ENCODE data around the gene LIPA. TPM values are rescaled to one million over a fixed set of nuclear protein-coding genes. Genes with fewer than 3 reads are reported as not detected.

LIPA gene
- total RNA-seq, 2 experiments from 2014 or later, result 8.9 to 19.4 TPM

DNA sequence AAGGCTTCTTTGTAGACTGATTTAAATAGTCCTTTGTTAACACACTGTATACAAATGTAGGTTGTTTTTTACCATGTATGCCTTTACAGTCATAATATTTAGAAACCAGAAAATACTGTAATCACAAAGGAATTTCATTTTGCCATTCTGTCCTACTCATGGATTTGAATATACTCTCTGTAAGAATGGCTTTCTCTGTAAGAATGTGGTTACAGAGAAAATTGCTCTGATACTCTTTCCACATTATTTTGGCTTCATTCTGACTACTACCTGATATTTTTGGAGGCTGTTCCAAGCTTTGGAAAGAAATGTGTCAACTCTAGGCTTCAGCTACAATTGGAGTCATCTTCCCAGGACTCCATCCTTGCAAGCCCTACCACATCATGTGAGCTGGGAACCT is 68.0 kb downstream of the LIPA start:
- ChIA-PET CTCF (ENCODE audit: unreplicated experiment) (no interaction called here), POLR2A (no interaction called here)
- no peaks in the 10 kb centered on the region for H3K9me2 ChIP-seq (ENCODE audit: insufficient read depth, low read length)
- no peaks in the 10 kb centered on the region for H3K79me2 ChIP-seq (ENCODE audit: insufficient read depth, low read depth, low read length)
- H2AFZ ChIP-seq (ENCODE audit: low read length), result no peak overlapping the region
- no peak overlapping the region for H3K27ac ChIP-seq (ENCODE audit: low read depth, low read length, poor library complexity, severe bottlenecking)
- no peaks in the 10 kb centered on the region for H3K4me1 ChIP-seq (ENCODE audit: insufficient read depth, low read length, poor library complexity, severe bottlenecking)
- H3K4me3 ChIP-seq (ENCODE audit: low read depth, low read length, poor library complexity, severe bottlenecking), result no peak overlapping the region
- intact Hi-C loops (cut with micrococcal nuclease; ENCODE audit: unreplicated experiment), result no loop called here
- no TSS peak for BruUV-seq (replicated peaks)
- no peak overlapping the region for H3K4me2 ChIP-seq (ENCODE audit: low read length)
- H4K20me1 ChIP-seq (ENCODE audit: insufficient read depth, low read length), result no peaks in the 10 kb centered on the region
- no peak for DNase-seq (ENCODE audit: low spot score)
- TF ChIP-seq, protein P1, sequence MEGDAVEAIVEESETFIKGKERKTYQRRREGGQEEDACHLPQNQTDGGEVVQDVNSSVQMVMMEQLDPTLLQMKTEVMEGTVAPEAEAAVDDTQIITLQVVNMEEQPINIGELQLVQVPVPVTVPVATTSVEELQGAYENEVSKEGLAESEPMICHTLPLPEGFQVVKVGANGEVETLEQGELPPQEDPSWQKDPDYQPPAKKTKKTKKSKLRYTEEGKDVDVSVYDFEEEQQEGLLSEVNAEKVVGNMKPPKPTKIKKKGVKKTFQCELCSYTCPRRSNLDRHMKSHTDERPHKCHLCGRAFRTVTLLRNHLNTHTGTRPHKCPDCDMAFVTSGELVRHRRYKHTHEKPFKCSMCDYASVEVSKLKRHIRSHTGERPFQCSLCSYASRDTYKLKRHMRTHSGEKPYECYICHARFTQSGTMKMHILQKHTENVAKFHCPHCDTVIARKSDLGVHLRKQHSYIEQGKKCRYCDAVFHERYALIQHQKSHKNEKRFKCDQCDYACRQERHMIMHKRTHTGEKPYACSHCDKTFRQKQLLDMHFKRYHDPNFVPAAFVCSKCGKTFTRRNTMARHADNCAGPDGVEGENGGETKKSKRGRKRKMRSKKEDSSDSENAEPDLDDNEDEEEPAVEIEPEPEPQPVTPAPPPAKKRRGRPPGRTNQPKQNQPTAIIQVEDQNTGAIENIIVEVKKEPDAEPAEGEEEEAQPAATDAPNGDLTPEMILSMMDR (conservative IDR thresholded peaks at IDR 0.05; ENCODE audit: low read length), result no peak
- no peak for TF ChIP-seq EZH2phosphoT487 (IDR thresholded peaks at IDR 0.05; ENCODE audit: borderline replicate concordance, low read depth, low read length)
- no peaks in the 10 kb centered on the region for H3K9me3 ChIP-seq (ENCODE audit: low read length)
- H3K36me3 ChIP-seq (ENCODE audit: insufficient read depth, low read length), result no peaks in the 10 kb centered on the region

- H3K36me3 ChIP-seq (ENCODE audit: insufficient read depth, low read length), result no peaks in the 10 kb centered on the region
- no peak overlapping the region for H3K4me3 ChIP-seq (ENCODE audit: low read depth, low read length, poor library complexity, severe bottlenecking)
- no peak for TF ChIP-seq EZH2phosphoT487 (IDR thresholded peaks at IDR 0.05; ENCODE audit: borderline replicate concordance, low read depth, low read length)
- TF ChIP-seq, protein P1 (conservative IDR thresholded peaks at IDR 0.05; ENCODE audit: low read length), result no peak
- ChIA-PET CTCF (ENCODE audit: unreplicated experiment) (no interaction called here), POLR2A (no interaction called here)
- no TSS peak for BruUV-seq (replicated peaks)
- H3K4me1 ChIP-seq (ENCODE audit: insufficient read depth, low read length, poor library complexity, severe bottlenecking), result no peaks in the 10 kb centered on the region
- H3K9me2 ChIP-seq (ENCODE audit: insufficient read depth, low read length), result no peaks in the 10 kb centered on the region
- H4K20me1 ChIP-seq (ENCODE audit: insufficient read depth, low read length), result no peaks in the 10 kb centered on the region
- H3K79me2 ChIP-seq (ENCODE audit: insufficient read depth, low read depth, low read length), result no peaks in the 10 kb centered on the region
- H3K27ac ChIP-seq (ENCODE audit: low read depth, low read length, poor library complexity, severe bottlenecking), result no peak overlapping the region
- no peaks in the 10 kb centered on the region for H3K9me3 ChIP-seq (ENCODE audit: low read length)
- intact Hi-C loops (cut with micrococcal nuclease; ENCODE audit: unreplicated experiment), result no loop called here
- no peak overlapping the region for H3K4me2 ChIP-seq (ENCODE audit: low read length)
- DNase-seq (ENCODE audit: low spot score), result no peak
- H2AFZ ChIP-seq (ENCODE audit: low read length), result no peak overlapping the region
These were observed 68.7 kb downstream of the LIPA start for GRCh38 chr10:89182894-89183293.

DNA sequence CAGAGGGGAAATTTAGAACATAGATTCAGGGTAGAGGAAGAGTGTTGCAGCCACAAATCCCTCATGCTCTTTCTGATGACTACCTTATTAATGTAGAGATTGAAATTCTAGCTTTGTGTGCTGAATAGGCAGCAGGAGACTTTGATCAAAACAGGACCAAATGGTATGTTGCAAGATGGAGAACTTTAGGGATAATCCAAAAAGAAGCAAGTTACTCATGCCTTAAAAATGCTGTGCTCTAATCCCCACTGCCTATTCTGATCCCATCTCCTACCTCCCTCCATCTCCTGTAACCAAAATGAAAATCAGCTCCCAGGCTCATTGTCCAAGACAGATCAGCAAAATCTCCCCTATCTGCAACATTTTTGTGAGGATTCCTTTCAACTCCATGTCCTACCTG is 75.8 kb downstream of the LIPA start:
- H3K4me1 ChIP-seq (ENCODE audit: insufficient read depth, low read length, poor library complexity, severe bottlenecking), result no peaks in the 10 kb centered on the region
- intact Hi-C loops (cut with micrococcal nuclease; ENCODE audit: unreplicated experiment), result no loop called here
- H3K79me2 ChIP-seq (ENCODE audit: insufficient read depth, low read depth, low read length), result no peaks in the 10 kb centered on the region
- H3K4me2 ChIP-seq (ENCODE audit: low read length), result no peak overlapping the region
- no peaks in the 10 kb centered on the region for H3K36me3 ChIP-seq (ENCODE audit: insufficient read depth, low read length)
- no peak for DNase-seq (ENCODE audit: low spot score)
- no peaks in the 10 kb centered on the region for H4K20me1 ChIP-seq (ENCODE audit: insufficient read depth, low read length)
- H3K4me3 ChIP-seq (ENCODE audit: low read depth, low read length, poor library complexity, severe bottlenecking), result no peak overlapping the region
- no peaks in the 10 kb centered on the region for H3K9me3 ChIP-seq (ENCODE audit: low read length)
- H3K9me2 ChIP-seq (ENCODE audit: insufficient read depth, low read length), result no peaks in the 10 kb centered on the region
- TF ChIP-seq EZH2phosphoT487 (IDR thresholded peaks at IDR 0.05; ENCODE audit: borderline replicate concordance, low read depth, low read length), result no peak
- TF ChIP-seq, protein P1 (conservative IDR thresholded peaks at IDR 0.05; ENCODE audit: low read length), result no peak
- ChIA-PET CTCF (ENCODE audit: unreplicated experiment) (no interaction called here), POLR2A (interaction anchor here (0.6 to 1.0 kb wide), 3 partner anchors 395 to 1158 kb away, joined by 3 to 4 read pairs (median 3); no protein-coding TSS in a partner anchor)
- H3K27ac ChIP-seq (ENCODE audit: low read depth, low read length, poor library complexity, severe bottlenecking), result no peak overlapping the region
- H2AFZ ChIP-seq (ENCODE audit: low read length), result no peak overlapping the region
- no TSS peak for BruUV-seq (replicated peaks)
